GM23338 (cell line): Measurements from ENCODE around the gene INPP5D. TPM values are rescaled to one million over a fixed set of nuclear protein-coding genes. Genes with fewer than 3 reads are reported as not detected.

ENCODE experiments used
- CREB1 ChIP-seq: fragments of 250-450 bp; sonication (Bioruptor Pico); IDR thresholded peaks from 2 replicates; pipeline ENCODE4 v1.5.0; 2020; ENCODE audit warnings: low read depth, mild to moderate bottlenecking, moderate library complexity
- EZH2phosphoT487 ChIP-seq: fragments of 200-600 bp; sonication (generic); IDR thresholded peaks from one replicate; pipeline ENCODE4 v1.8.1; 2018; ENCODE audit warnings: antibody characterized with exemption; ENCODE audit not compliant: unreplicated experiment
- NANOG ChIP-seq: IDR thresholded peaks from 2 replicates; pipeline ENCODE4 v1.6.1; 2016; ENCODE audit warnings: antibody characterized with exemption, borderline replicate concordance
- POLR2AphosphoS5 ChIP-seq: IDR thresholded peaks from 2 replicates; pipeline ENCODE4 v1.6.1; 2016; ENCODE audit warnings: antibody characterized with exemption, low read depth
- ZNF114 ChIP-seq: fragments of 250-450 bp; sonication (Bioruptor Pico); IDR thresholded peaks from 2 replicates; pipeline ENCODE4 v1.5.0; 2020; ENCODE audit warnings: mild to moderate bottlenecking, moderate library complexity
- ZNF331 ChIP-seq: fragments of 250-450 bp; sonication (Bioruptor Pico); IDR thresholded peaks from 2 replicates; pipeline ENCODE4 v1.5.0; 2020; ENCODE audit warnings: low read depth, mild to moderate bottlenecking, moderate library complexity
- polyA plus RNA-seq: library from polyadenylated mRNA; unstranded; fragments of >200 nt; fragmentation: Nextera tagmentation; extraction: Ambion mirVana; gene quantifications from 2 replicates; pipeline ENCODE4 v1.2.1, GENCODE V29; 2016
- total RNA-seq: library from RNA; depleted of rRNA; stranded (reverse); fragments of >200 nt; shearing (Covaris generic); gene quantifications from 2 replicates; pipeline ENCODE4 v1.2.3, GENCODE V29; 2014
- TF ChIP-seq, protein P1 (sequence below): fragments of 250-450 bp; sonication (Bioruptor Pico); IDR thresholded peaks from 2 replicates; pipeline ENCODE4 v1.5.0; 2020; ENCODE audit warnings: mild to moderate bottlenecking, moderate library complexity
- TF ChIP-seq, protein P2 (sequence below): IDR thresholded peaks from one replicate; pipeline ENCODE4 v1.6.1; 2018; ENCODE audit warnings: antibody characterized with exemption; ENCODE audit not compliant: unreplicated experiment
- TF ChIP-seq, protein P3 (sequence below): IDR thresholded peaks from 2 replicates; pipeline ENCODE4 v1.6.1; 2016; ENCODE audit warnings: antibody characterized with exemption

INPP5D gene
- total and polyA plus RNA-seq, 2 experiments from 2014 or later: 6.6 to 8.3 TPM

- TF ChIP-seq, protein P1, sequence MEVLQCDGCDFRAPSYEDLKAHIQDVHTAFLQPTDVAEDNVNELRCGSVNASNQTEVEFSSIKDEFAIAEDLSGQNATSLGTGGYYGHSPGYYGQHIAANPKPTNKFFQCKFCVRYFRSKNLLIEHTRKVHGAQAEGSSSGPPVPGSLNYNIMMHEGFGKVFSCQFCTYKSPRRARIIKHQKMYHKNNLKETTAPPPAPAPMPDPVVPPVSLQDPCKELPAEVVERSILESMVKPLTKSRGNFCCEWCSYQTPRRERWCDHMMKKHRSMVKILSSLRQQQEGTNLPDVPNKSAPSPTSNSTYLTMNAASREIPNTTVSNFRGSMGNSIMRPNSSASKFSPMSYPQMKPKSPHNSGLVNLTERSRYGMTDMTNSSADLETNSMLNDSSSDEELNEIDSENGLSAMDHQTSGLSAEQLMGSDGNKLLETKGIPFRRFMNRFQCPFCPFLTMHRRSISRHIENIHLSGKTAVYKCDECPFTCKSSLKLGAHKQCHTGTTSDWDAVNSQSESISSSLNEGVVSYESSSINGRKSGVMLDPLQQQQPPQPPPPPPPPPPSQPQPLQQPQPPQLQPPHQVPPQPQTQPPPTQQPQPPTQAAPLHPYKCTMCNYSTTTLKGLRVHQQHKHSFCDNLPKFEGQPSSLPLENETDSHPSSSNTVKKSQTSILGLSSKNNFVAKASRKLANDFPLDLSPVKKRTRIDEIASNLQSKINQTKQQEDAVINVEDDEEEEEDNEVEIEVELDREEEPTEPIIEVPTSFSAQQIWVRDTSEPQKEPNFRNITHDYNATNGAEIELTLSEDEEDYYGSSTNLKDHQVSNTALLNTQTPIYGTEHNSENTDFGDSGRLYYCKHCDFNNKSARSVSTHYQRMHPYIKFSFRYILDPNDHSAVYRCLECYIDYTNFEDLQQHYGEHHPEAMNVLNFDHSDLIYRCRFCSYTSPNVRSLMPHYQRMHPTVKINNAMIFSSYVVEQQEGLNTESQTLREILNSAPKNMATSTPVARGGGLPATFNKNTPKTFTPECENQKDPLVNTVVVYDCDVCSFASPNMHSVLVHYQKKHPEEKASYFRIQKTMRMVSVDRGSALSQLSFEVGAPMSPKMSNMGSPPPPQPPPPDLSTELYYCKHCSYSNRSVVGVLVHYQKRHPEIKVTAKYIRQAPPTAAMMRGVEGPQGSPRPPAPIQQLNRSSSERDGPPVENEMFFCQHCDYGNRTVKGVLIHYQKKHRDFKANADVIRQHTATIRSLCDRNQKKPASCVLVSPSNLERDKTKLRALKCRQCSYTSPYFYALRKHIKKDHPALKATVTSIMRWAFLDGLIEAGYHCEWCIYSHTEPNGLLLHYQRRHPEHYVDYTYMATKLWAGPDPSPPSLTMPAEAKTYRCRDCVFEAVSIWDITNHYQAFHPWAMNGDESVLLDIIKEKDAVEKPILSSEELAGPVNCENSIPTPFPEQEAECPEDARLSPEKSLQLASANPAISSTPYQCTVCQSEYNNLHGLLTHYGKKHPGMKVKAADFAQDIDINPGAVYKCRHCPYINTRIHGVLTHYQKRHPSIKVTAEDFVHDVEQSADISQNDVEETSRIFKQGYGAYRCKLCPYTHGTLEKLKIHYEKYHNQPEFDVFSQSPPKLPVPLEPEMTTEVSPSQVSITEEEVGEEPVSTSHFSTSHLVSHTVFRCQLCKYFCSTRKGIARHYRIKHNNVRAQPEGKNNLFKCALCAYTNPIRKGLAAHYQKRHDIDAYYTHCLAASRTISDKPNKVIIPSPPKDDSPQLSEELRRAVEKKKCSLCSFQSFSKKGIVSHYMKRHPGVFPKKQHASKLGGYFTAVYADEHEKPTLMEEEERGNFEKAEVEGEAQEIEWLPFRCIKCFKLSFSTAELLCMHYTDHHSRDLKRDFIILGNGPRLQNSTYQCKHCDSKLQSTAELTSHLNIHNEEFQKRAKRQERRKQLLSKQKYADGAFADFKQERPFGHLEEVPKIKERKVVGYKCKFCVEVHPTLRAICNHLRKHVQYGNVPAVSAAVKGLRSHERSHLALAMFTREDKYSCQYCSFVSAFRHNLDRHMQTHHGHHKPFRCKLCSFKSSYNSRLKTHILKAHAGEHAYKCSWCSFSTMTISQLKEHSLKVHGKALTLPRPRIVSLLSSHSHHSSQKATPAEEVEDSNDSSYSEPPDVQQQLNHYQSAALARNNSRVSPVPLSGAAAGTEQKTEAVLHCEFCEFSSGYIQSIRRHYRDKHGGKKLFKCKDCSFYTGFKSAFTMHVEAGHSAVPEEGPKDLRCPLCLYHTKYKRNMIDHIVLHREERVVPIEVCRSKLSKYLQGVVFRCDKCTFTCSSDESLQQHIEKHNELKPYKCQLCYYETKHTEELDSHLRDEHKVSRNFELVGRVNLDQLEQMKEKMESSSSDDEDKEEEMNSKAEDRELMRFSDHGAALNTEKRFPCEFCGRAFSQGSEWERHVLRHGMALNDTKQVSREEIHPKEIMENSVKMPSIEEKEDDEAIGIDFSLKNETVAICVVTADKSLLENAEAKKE: no peak
- TF ChIP-seq ZNF114 (CRISPR knock-in tag): no peak
- TF ChIP-seq, protein P2, sequence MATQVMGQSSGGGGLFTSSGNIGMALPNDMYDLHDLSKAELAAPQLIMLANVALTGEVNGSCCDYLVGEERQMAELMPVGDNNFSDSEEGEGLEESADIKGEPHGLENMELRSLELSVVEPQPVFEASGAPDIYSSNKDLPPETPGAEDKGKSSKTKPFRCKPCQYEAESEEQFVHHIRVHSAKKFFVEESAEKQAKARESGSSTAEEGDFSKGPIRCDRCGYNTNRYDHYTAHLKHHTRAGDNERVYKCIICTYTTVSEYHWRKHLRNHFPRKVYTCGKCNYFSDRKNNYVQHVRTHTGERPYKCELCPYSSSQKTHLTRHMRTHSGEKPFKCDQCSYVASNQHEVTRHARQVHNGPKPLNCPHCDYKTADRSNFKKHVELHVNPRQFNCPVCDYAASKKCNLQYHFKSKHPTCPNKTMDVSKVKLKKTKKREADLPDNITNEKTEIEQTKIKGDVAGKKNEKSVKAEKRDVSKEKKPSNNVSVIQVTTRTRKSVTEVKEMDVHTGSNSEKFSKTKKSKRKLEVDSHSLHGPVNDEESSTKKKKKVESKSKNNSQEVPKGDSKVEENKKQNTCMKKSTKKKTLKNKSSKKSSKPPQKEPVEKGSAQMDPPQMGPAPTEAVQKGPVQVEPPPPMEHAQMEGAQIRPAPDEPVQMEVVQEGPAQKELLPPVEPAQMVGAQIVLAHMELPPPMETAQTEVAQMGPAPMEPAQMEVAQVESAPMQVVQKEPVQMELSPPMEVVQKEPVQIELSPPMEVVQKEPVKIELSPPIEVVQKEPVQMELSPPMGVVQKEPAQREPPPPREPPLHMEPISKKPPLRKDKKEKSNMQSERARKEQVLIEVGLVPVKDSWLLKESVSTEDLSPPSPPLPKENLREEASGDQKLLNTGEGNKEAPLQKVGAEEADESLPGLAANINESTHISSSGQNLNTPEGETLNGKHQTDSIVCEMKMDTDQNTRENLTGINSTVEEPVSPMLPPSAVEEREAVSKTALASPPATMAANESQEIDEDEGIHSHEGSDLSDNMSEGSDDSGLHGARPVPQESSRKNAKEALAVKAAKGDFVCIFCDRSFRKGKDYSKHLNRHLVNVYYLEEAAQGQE: no peak
- no peak for TF ChIP-seq POLR2AphosphoS5
- TF ChIP-seq EZH2phosphoT487: no peak
- no peak for TF ChIP-seq CREB1 (CRISPR knock-in tag)
- no peak for TF ChIP-seq NANOG
- TF ChIP-seq ZNF331 (CRISPR knock-in tag): no peak
- TF ChIP-seq, protein P3, sequence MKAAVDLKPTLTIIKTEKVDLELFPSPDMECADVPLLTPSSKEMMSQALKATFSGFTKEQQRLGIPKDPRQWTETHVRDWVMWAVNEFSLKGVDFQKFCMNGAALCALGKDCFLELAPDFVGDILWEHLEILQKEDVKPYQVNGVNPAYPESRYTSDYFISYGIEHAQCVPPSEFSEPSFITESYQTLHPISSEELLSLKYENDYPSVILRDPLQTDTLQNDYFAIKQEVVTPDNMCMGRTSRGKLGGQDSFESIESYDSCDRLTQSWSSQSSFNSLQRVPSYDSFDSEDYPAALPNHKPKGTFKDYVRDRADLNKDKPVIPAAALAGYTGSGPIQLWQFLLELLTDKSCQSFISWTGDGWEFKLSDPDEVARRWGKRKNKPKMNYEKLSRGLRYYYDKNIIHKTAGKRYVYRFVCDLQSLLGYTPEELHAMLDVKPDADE: no peak
Observed at GRCh38 chr2:233234996-233235395, 174.9 kb downstream of the INPP5D start (continued).
